Kidney (tissue), 14 donors: Measurements from ENCODE around the gene SPEF1. TPM values are rescaled to one million over a fixed set of nuclear protein-coding genes. Genes with fewer than 3 reads are reported as not detected.

ENCODE experiments used
- DNase-seq, 5 donors: peaks; one replicate each; pipeline ENCODE4 v3.0.0-alpha.2; 2013 to 2020
- FAIRE-seq: peaks from 2 replicates; lab custom pipeline; 2012; peaks lifted over from hg19 to GRCh38; lab: Jason Lieb, UNC
- H3K27ac ChIP-seq, 2 donors: one replicate each; pipeline ENCODE4 v1.7.0; 2013; ENCODE audit warnings: low read depth in 2 of 2, low read length in 2 of 2, inconsistent platforms in 1 of 2
- H3K27me3 ChIP-seq: one replicate; pipeline ENCODE4 v1.7.1; 2013; ENCODE audit warnings: low read length, inconsistent platforms; ENCODE audit not compliant: control insufficient read depth, insufficient read depth
- H3K36me3 ChIP-seq, 3 donors: one replicate each; pipeline versions ENCODE4 v1.7.0 to v1.7.1; 2013; ENCODE audit warnings: low read length in 3 of 3, control low read depth in 1 of 3, inconsistent platforms in 1 of 3; ENCODE audit not compliant: insufficient read depth in 3 of 3, control insufficient read depth in 2 of 3
- H3K4me1 ChIP-seq, 3 donors: one replicate each; pipeline versions ENCODE4 v1.7.0 to v1.7.1; 2013; ENCODE audit warnings: low read length in 3 of 3, inconsistent platforms in 1 of 3, low read depth in 1 of 3; ENCODE audit not compliant: control insufficient read depth in 2 of 3, insufficient read depth in 2 of 3
- H3K4me3 ChIP-seq, 3 donors: one replicate each; pipeline versions ENCODE4 v1.7.0 to v1.8.1; 2013; ENCODE audit warnings: low read length in 3 of 3, control low read depth in 1 of 3, inconsistent platforms in 1 of 3
- H3K9ac ChIP-seq, 3 donors: one replicate each; pipeline versions ENCODE4 v1.7.0 to v1.7.1; 2013; ENCODE audit warnings: low read length in 3 of 3, control low read depth in 1 of 3, inconsistent platforms in 1 of 3
- H3K9me3 ChIP-seq, 3 donors: one replicate each; pipeline versions ENCODE4 v1.7.0 to v1.7.1; 2013; ENCODE audit warnings: low read length in 3 of 3, control low read depth in 1 of 3, inconsistent platforms in 1 of 3; ENCODE audit not compliant: control insufficient read depth in 2 of 3, insufficient read depth in 1 of 3
- CTCF ChIP-seq: IDR thresholded peaks from 3 replicates; pipeline ENCODE4 v1.5.1; 2012; ENCODE audit warnings: mild to moderate bottlenecking, moderate library complexity, borderline replicate concordance; ENCODE audit not compliant: insufficient read depth; ENCODE audit errors: extremely low read depth
- intact Hi-C: fragments of 100-400 bp; cut with DNase I; formaldehyde crosslinking; loops from one replicate; pipeline ENCODE4 v1.11.1; 2022
- polyA plus RNA-seq: library from polyadenylated mRNA; stranded (reverse); fragments of 350-450 nt; fragmentation: Illumina TruSeq; extraction: RNeasy Lipid Tissue Mini Kit (QIAGEN cat#74804); gene quantifications from one replicate; pipeline ENCODE4 v1.2.3, GENCODE V29; 2014; ENCODE audit warnings: low read depth, low replicate concordance; ENCODE audit not compliant: insufficient read depth
- total RNA-seq: library from RNA; stranded (reverse); fragmentation: NEBNext Ultra II Directional; extraction: Animal tissue kit (Norgen Biotek cat#: 25700); gene quantifications from one replicate; pipeline ENCODE4 v1.2.1, GENCODE V29; 2021
- donor health status: control.
- donor health status: control.
- donor health status: control.
- donor health status: control.
- donor health status: control.
- donor health status: DM: yes; HTN: yes; CAD: no.
- donor health status: Normal renal cell carcinoma (clear cell type).

SPEF1 gene
- total and polyA plus RNA-seq, 2 donors from 2014 or later: 3.4 to 3.8 TPM

- Histone ChIP-seq H3K9ac (no peak overlapping the region), H3K27me3 (no peaks in the 10 kb centered on the region), H3K4me1 (peaks cover 0 to 12% (median 0%) of the 10 kb centered on the region in 3 donors), H3K36me3 (no peaks in the 10 kb centered on the region), H3K27ac (peak overlapping the region; percentile 5 to 57), H3K9me3 (no peaks in the 10 kb centered on the region), H3K4me3 (no peak overlapping the region)
- intact Hi-C loops: no loop called here
- DNase-seq (no peak), FAIRE-seq (no peak)
- TF ChIP-seq CTCF: no peak
Measured at GRCh38 chr20:3739926-3740451, 41.3 kb downstream of the SPEF1 start.

- Histone ChIP-seq H3K27me3 (no peaks in the 10 kb centered on the region), H3K4me3 (no peak overlapping the region), H3K36me3 (no peaks in the 10 kb centered on the region), H3K27ac (peak overlapping the region in 1 of 2 donors; percentile 57), H3K9ac (no peak overlapping the region), H3K9me3 (no peaks in the 10 kb centered on the region), H3K4me1 (peaks cover 0 to 14% (median 0%) of the 10 kb centered on the region in 3 donors)
- no peak for TF ChIP-seq CTCF
- FAIRE-seq: no peak
- intact Hi-C loops: no loop called here
- peak in 1 of 5 donors; percentile 52 for DNase-seq
Measured at GRCh38 chr20:3739054-3739925, 42.0 kb downstream of the SPEF1 start.

- Histone ChIP-seq H3K36me3 (no peaks in the 10 kb centered on the region), H3K9ac (no peak overlapping the region), H3K9me3 (no peaks in the 10 kb centered on the region), H3K27me3 (no peaks in the 10 kb centered on the region), H3K4me3 (no peak overlapping the region), H3K4me1 (peaks cover 0 to 17% (median 0%) of the 10 kb centered on the region in 3 donors), H3K27ac (no peak overlapping the region)
- TF ChIP-seq CTCF: no peak
- DNase-seq (no peak), FAIRE-seq (no peak)
- intact Hi-C loops: no loop called here
Measured at GRCh38 chr20:3738111-3739053, 42.9 kb downstream of the SPEF1 start.
